ENCODE measurements around the gene ARL6IP5.

ARL6IP5 gene

GRCh38 chr3:69085833-69086722 lies 1.3 kb downstream of the ARL6IP5 start:
- no peak for DNase-seq (ENCODE audit: low read depth)

GRCh38 chr3:69087030-69087791 lies 2.5 kb downstream of the ARL6IP5 start:
- DNase-seq (ENCODE audit: low read depth) = no peak

GRCh38 chr3:69088063-69088462 lies 3.3 kb downstream of the ARL6IP5 start:
- no peak for DNase-seq (ENCODE audit: low read depth)

- DNase-seq (ENCODE audit: low read depth) = no peak
Observed at GRCh38 chr3:69090021-69090420, 5.3 kb downstream of the ARL6IP5 start.

GRCh38 chr3:69091389-69092029 lies 6.8 kb downstream of the ARL6IP5 start:
- DNase-seq (ENCODE audit: low read depth) = no peak

GRCh38 chr3:69092030-69092516 lies 7.3 kb downstream of the ARL6IP5 start:
- DNase-seq (ENCODE audit: low read depth) = no peak

- DNase-seq (ENCODE audit: low read depth) = no peak
Observed at GRCh38 chr3:69094467-69095205, 9.9 kb downstream of the ARL6IP5 start.

GRCh38 chr3:69095636-69096035 lies 10.9 kb downstream of the ARL6IP5 start:
- DNase-seq (ENCODE audit: low read depth) = no peak

- DNase-seq (ENCODE audit: low read depth) = no peak
Observed at GRCh38 chr3:69096299-69096698, 11.6 kb downstream of the ARL6IP5 start.

- DNase-seq (ENCODE audit: low read depth) = no peak
Observed at GRCh38 chr3:69097407-69098086, 12.8 kb downstream of the ARL6IP5 start.

- no peak for DNase-seq (ENCODE audit: low read depth)
Observed at GRCh38 chr3:69099576-69099975, 14.8 kb downstream of the ARL6IP5 start.

- no peak for DNase-seq (ENCODE audit: low read depth)
Observed at GRCh38 chr3:69102384-69102783, 17.6 kb downstream of the ARL6IP5 start.

GRCh38 chr3:69103123-69103522 lies 18.4 kb downstream of the ARL6IP5 start:
- no peak for DNase-seq (ENCODE audit: low read depth)

- no peak for DNase-seq (ENCODE audit: low read depth)
Observed at GRCh38 chr3:69104586-69104985, 19.8 kb downstream of the ARL6IP5 start.

GRCh38 chr3:69105320-69105719 lies 20.6 kb downstream of the ARL6IP5 start:
- no peak for DNase-seq (ENCODE audit: low read depth)

GRCh38 chr3:69107841-69108240 lies 23.1 kb downstream of the ARL6IP5 start:
- no peak for DNase-seq (ENCODE audit: low read depth)

GRCh38 chr3:69108811-69109210 lies 24.1 kb downstream of the ARL6IP5 start:
- no peak for DNase-seq (ENCODE audit: low read depth)

GRCh38 chr3:69110941-69111546 lies 26.3 kb downstream of the ARL6IP5 start:
- no peak for DNase-seq (ENCODE audit: low read depth)

- DNase-seq (ENCODE audit: low read depth) = no peak
Observed at GRCh38 chr3:69113536-69113935, 28.8 kb downstream of the ARL6IP5 start.

- no peak for DNase-seq (ENCODE audit: low read depth)
Observed at GRCh38 chr3:69115731-69116130, 31.0 kb downstream of the ARL6IP5 start.

- DNase-seq (ENCODE audit: low read depth) = no peak
Observed at GRCh38 chr3:69116162-69116561, 31.4 kb downstream of the ARL6IP5 start.

Data from stimulated activated CD8-positive, alpha-beta memory T cell treated with anti-CD3 and anti-CD28 coated beads, Interleukin-15, amount 100 ng/mL, for 24 hours (primary cell).